NT2/D1 (cell line): ENCODE results near the gene MPP3.

Source experiments
- SUZ12 ChIP-seq: IDR thresholded peaks from 2 replicates; pipeline ENCODE4 v1.6.1; 2011; ENCODE audit not compliant: insufficient read length, insufficient read depth; ENCODE audit errors: extremely low read depth
- ZNF274 ChIP-seq: IDR thresholded peaks from 2 replicates; pipeline ENCODE4 v1.6.1; 2011; ENCODE audit warnings: mild to moderate bottlenecking, low read depth, low read length

DNA sequence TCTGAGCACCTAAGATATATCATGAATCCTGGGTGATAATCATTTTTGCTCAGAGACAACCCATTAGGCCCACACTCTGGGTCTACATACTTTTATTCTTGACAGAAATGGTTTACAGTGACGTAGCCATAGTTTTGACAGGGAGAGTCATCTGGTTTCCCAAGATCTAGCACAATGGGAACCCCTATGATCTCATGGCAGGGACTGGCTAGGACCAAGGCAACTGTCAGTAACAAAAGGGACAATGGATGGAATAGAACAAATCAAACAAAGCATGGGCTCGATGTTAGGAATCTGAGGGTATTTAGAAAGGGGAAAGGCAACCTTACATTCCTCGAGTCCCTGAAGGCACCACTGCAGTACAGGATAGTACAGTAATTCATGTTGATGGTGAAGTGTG, 32.2 kb downstream of the MPP3 start:
- TF ChIP-seq SUZ12 (no peak), ZNF274 (no peak)
